H1 (cell line): ENCODE data around the gene CHAT. TPM values are rescaled to one million over a fixed set of nuclear protein-coding genes. Genes with fewer than 3 reads are reported as not detected.

Experiments
- CTCF ChIA-PET: fragments of 300-600 bp; sonication (Branson Sonifier 250); formaldehyde crosslinking; loops from one replicate; lab custom pipeline; 2021; ENCODE audit not compliant: partially characterized antibody; lab: Charles Lee
- POLR2A ChIA-PET: fragments of 300-600 bp; sonication (Branson Sonifier 250); formaldehyde crosslinking; loops from one replicate; lab custom pipeline; 2021; ENCODE audit warnings: inconsistent platforms; ENCODE audit not compliant: partially characterized antibody; lab: Charles Lee
- DNase-seq, 2 experiments: peaks; one replicate each; pipeline versions ENCODE4 v3.0.0 to v3.0.0-alpha.2; 2010 to 2022; ENCODE audit warnings: low spot score in 2 of 2, low read depth in 1 of 2, mixed read lengths in 1 of 2
- FAIRE-seq: peaks from 2 replicates; lab custom pipeline; 2011; peaks lifted over from hg19 to GRCh38; lab: Jason Lieb, UNC
- H2AFZ ChIP-seq: 2 replicates; pipeline ENCODE4 v1.8.1; 2012; ENCODE audit warnings: low read length, inconsistent platforms
- H2AK5ac ChIP-seq: 2 replicates; pipeline ENCODE4 v1.6.1; 2013; ENCODE audit warnings: low read depth, low read length
- H2BK120ac ChIP-seq: replicated peaks from 2 replicates; pipeline ENCODE3; 2013; ENCODE audit warnings: low read depth, low read length, inconsistent platforms
- H2BK12ac ChIP-seq: 2 replicates; pipeline ENCODE4 v1.6.1; 2013; ENCODE audit warnings: low read depth, low read length
- H2BK15ac ChIP-seq: 2 replicates; pipeline ENCODE4 v1.6.1; 2013; ENCODE audit warnings: low read length
- H2BK20ac ChIP-seq: 2 replicates; pipeline ENCODE4 v1.6.1; 2013; ENCODE audit warnings: low read length
- H2BK5ac ChIP-seq: 2 replicates; pipeline ENCODE4 v1.6.1; 2013; ENCODE audit warnings: low read depth, low read length
- H3K14ac ChIP-seq: 2 replicates; pipeline ENCODE4 v1.6.1; 2013; ENCODE audit warnings: inconsistent platforms; ENCODE audit not compliant: insufficient read length
- H3K18ac ChIP-seq: 2 replicates; pipeline ENCODE4 v1.6.1; 2013; ENCODE audit warnings: low read length; ENCODE audit errors: extremely low read depth
- H3K23ac ChIP-seq: 2 replicates; pipeline ENCODE4 v1.6.1; 2013; ENCODE audit warnings: inconsistent platforms; ENCODE audit not compliant: insufficient read length
- H3K23me2 ChIP-seq: 2 replicates; pipeline ENCODE4 v1.6.1; 2013; ENCODE audit warnings: low read depth, low read length
- H3K27ac ChIP-seq: 2 replicates; pipeline ENCODE4 v1.6.1; 2011; ENCODE audit warnings: low read depth, low read length, inconsistent platforms
- H3K27me3 ChIP-seq, 4 experiments: replicated peaks in 1 of 4; 1 replicate in 1 of 4; 2 replicates in 3 of 4; pipeline versions ENCODE4 v1.6.1 to v1.8.1; 2011 to 2013; ENCODE audit warnings: low read length in 3 of 4, mild to moderate bottlenecking in 3 of 4, inconsistent platforms in 2 of 4, mixed read lengths in 2 of 4, moderate library complexity in 1 of 4; ENCODE audit not compliant: control insufficient read depth in 3 of 4, insufficient read depth in 3 of 4; ENCODE audit errors: extremely low read depth in 1 of 4
- H3K36me3 ChIP-seq, 4 experiments: 2 replicates each; pipeline versions ENCODE4 v1.6.1 to v1.8.1; 2011 to 2013; ENCODE audit warnings: mild to moderate bottlenecking in 4 of 4, low read length in 3 of 4, moderate library complexity in 2 of 4, control low read depth in 1 of 4, inconsistent platforms in 1 of 4; ENCODE audit not compliant: insufficient read depth in 4 of 4, control insufficient read depth in 2 of 4
- H3K4ac ChIP-seq: replicated peaks from 2 replicates; pipeline ENCODE3; 2013; ENCODE audit warnings: low read length, low read depth, mixed read lengths, inconsistent platforms; ENCODE audit not compliant: insufficient read length
- H3K4me1 ChIP-seq, 4 experiments: replicated peaks in 1 of 4; 1 replicate in 1 of 4; 2 replicates in 3 of 4; pipeline versions ENCODE4 v1.6.1 to v1.8.1; 2011 to 2013; ENCODE audit warnings: low read length in 3 of 4, inconsistent platforms in 2 of 4, mixed read lengths in 1 of 4; ENCODE audit not compliant: insufficient read depth in 4 of 4, control insufficient read depth in 3 of 4
- H3K4me2 ChIP-seq, 2 experiments: 2 replicates each; pipeline versions ENCODE4 v1.6.1 to v1.8.1; 2011 to 2013; ENCODE audit warnings: low read depth in 2 of 2, low read length in 2 of 2, control low read depth in 1 of 2, inconsistent platforms in 1 of 2, mild to moderate bottlenecking in 1 of 2; ENCODE audit not compliant: insufficient read depth in 1 of 2
- H3K4me3 ChIP-seq, 4 experiments: fragments of 200-600, 300-600 bp in 1 of 4; sonication (generic), shearing (Covaris generic), sonication (Bioruptor Twin) in 1 of 4; 2 replicates each; pipeline versions ENCODE4 v1.5.1 to v1.8.1; 2011 to 2016; ENCODE audit warnings: low read length in 4 of 4, low read depth in 3 of 4, control low read depth in 2 of 4, inconsistent platforms in 2 of 4, mild to moderate bottlenecking in 2 of 4, mixed read lengths in 1 of 4, moderate library complexity in 1 of 4; ENCODE audit not compliant: insufficient read depth in 2 of 4; ENCODE audit errors: extremely low read depth in 1 of 4
- H3K56ac ChIP-seq: replicated peaks from 2 replicates; pipeline ENCODE3; 2013; ENCODE audit warnings: low read depth, mild to moderate bottlenecking, mixed read lengths, low read length, inconsistent platforms; ENCODE audit not compliant: insufficient read length
- H3K79me1 ChIP-seq: 2 replicates; pipeline ENCODE4 v1.6.1; 2013; ENCODE audit warnings: low read depth, low read length, control low read depth
- H3K79me2 ChIP-seq, 2 experiments: 2 replicates each; pipeline versions ENCODE4 v1.6.1 to v1.8.1; 2012 to 2013; ENCODE audit warnings: low read length in 2 of 2, mild to moderate bottlenecking in 2 of 2, inconsistent platforms in 1 of 2; ENCODE audit not compliant: insufficient read depth in 2 of 2, control insufficient read depth in 1 of 2
- H3K9ac ChIP-seq, 4 experiments: replicated peaks in 1 of 4; 1 replicate in 1 of 4; 2 replicates in 3 of 4; pipeline versions ENCODE4 v1.6.1 to v1.8.1; 2011 to 2013; ENCODE audit warnings: low read depth in 3 of 4, low read length in 3 of 4, control low read depth in 2 of 4, mild to moderate bottlenecking in 2 of 4, moderate library complexity in 2 of 4, inconsistent platforms in 1 of 4; ENCODE audit errors: extremely low read depth in 1 of 4
- H3K9me3 ChIP-seq, 2 experiments: 2 replicates each; pipeline versions ENCODE4 v1.6.1 to v1.8.1; 2012 to 2013; ENCODE audit warnings: mild to moderate bottlenecking in 2 of 2, moderate library complexity in 2 of 2, control low read depth in 1 of 2, inconsistent platforms in 1 of 2, low read depth in 1 of 2, low read length in 1 of 2, mixed read lengths in 1 of 2; ENCODE audit not compliant: insufficient read depth in 2 of 2
- H4K20me1 ChIP-seq, 2 experiments: replicated peaks in 1 of 2; 2 replicates each; pipeline versions ENCODE3 to v1.8.1; 2011 to 2013; ENCODE audit warnings: inconsistent platforms in 2 of 2, low read length in 2 of 2, mild to moderate bottlenecking in 1 of 2; ENCODE audit not compliant: insufficient read depth in 2 of 2, control insufficient read depth in 1 of 2
- H4K5ac ChIP-seq: 2 replicates; pipeline ENCODE4 v1.6.1; 2013; ENCODE audit warnings: low read length, low read depth, mixed read lengths, inconsistent platforms; ENCODE audit not compliant: insufficient read length
- H4K8ac ChIP-seq: 2 replicates; pipeline ENCODE4 v1.8.0; 2013; ENCODE audit warnings: mild to moderate bottlenecking, moderate library complexity, low read length, inconsistent platforms; ENCODE audit not compliant: insufficient read depth; ENCODE audit errors: extremely low read depth
- H4K91ac ChIP-seq: replicated peaks from 2 replicates; pipeline ENCODE3; 2013; ENCODE audit warnings: low read length, mixed read lengths, inconsistent platforms; ENCODE audit not compliant: insufficient read length
- BRCA1 ChIP-seq: IDR thresholded peaks from 2 replicates; pipeline ENCODE4 v1.6.1; 2012; ENCODE audit warnings: low read depth, low read length, improper control_type of control experiment
- CBX5 ChIP-seq: fragments of 300-800, 300-1000 bp; sonication (generic); IDR thresholded peaks from 2 replicates; pipeline ENCODE4 v1.7.1; 2016; ENCODE audit warnings: antibody characterized with exemption, low read length, low read depth
- CEBPB ChIP-seq: IDR thresholded peaks from 2 replicates; pipeline ENCODE4 v1.6.1; 2012; ENCODE audit warnings: low read depth, low read length
- NRF1 ChIP-seq: IDR thresholded peaks from 2 replicates; pipeline ENCODE4 v1.6.1; 2011; ENCODE audit warnings: mild to moderate bottlenecking, low read depth, low read length, improper control_type of control experiment
- POLR2AphosphoS5 ChIP-seq: IDR thresholded peaks from 2 replicates; pipeline ENCODE4 v1.6.1; 2011; ENCODE audit warnings: low read depth, low read length
- RAD21 ChIP-seq, 2 experiments: IDR thresholded peaks in 1 of 2; conservative IDR thresholded peaks in 1 of 2; 2 replicates each; pipeline ENCODE4 v1.6.1; 2011; ENCODE audit warnings: low read depth in 2 of 2, low read length in 2 of 2, improper control_type of control experiment in 1 of 2, inconsistent platforms in 1 of 2, mild to moderate bottlenecking in 1 of 2, moderate library complexity in 1 of 2
- RFX5 ChIP-seq: IDR thresholded peaks from 2 replicates; pipeline ENCODE4 v1.6.1; 2011; ENCODE audit warnings: low read depth, low read length, improper control_type of control experiment, borderline replicate concordance
- SIRT6 ChIP-seq: IDR thresholded peaks from one replicate; pipeline ENCODE4 v1.7.1; 2012; ENCODE audit warnings: low read length, inconsistent platforms
- SP2 ChIP-seq: IDR thresholded peaks from 2 replicates; pipeline ENCODE4 v1.6.1; 2012; ENCODE audit warnings: mild to moderate bottlenecking, low read length, inconsistent platforms
- SUZ12 ChIP-seq: fragments of 200-600 bp; sonication (generic); IDR thresholded peaks from 2 replicates; pipeline ENCODE4 v1.6.1; 2012; ENCODE audit warnings: mild to moderate bottlenecking, inconsistent platforms, low read length, moderate library complexity, mixed read lengths
- WGBS, 2 experiments: shearing (Covaris generic) in 1 of 2; methylation state at CpG; one replicate each; pipeline versions ENCODE4 v1.1.6 to v1.1.7; 2013 to 2015; ENCODE audit warnings: low lambda C conversion rate in 2 of 2, mixed read lengths in 2 of 2, inconsistent platforms in 1 of 2, low coverage in 1 of 2, missing lambda C conversion rate in 1 of 2; ENCODE audit not compliant: insufficient replicate concordance in 2 of 2, insufficient coverage in 1 of 2, insufficient read length in 1 of 2; ENCODE audit errors: extremely low coverage in 1 of 2, missing lambda C conversion rate in 1 of 2; 5-methylcytosine and 5-hydroxymethylcytosine counted together
- polyA plus RNA-seq, 7 experiments: library from polyadenylated mRNA; depleted of rRNA in 3 of 7; stranded (reverse) in 5 of 7; unstranded in 2 of 7; fragments of >200 nt in 5 of 7; fragments of 200-250 nt in 2 of 7; gene quantifications; 1 replicate in 5 of 7; 2 replicates in 1 of 7; 4 replicates in 1 of 7; pipeline versions ENCODE4 v1.2.1 to v1.2.3, GENCODE V29; 2011 to 2013; ENCODE audit warnings: missing spikeins in 2 of 7, mixed read lengths in 2 of 7
- total RNA-seq: library from RNA; stranded (reverse); fragmentation: NEBNext Ultra II Directional; extraction: Animal tissue kit (Norgen Biotek cat#: 25700); gene quantifications from 2 replicates; pipeline ENCODE4 v1.2.1, GENCODE V29; 2021
- TF ChIP-seq, protein P1 (sequence below): IDR thresholded peaks from 2 replicates; pipeline ENCODE4 v1.6.1; 2011; ENCODE audit warnings: low read length, improper control_type of control experiment
- TF ChIP-seq, protein P2 (sequence below): IDR thresholded peaks from 2 replicates; pipeline ENCODE4 v1.6.1; 2012; ENCODE audit warnings: low read length, inconsistent platforms

CHAT gene
- total and polyA plus RNA-seq, 2 of the 8 experiments (the other 6 are each of a cell fraction or from before 2014, with no cell fraction given): not detected

DNA sequence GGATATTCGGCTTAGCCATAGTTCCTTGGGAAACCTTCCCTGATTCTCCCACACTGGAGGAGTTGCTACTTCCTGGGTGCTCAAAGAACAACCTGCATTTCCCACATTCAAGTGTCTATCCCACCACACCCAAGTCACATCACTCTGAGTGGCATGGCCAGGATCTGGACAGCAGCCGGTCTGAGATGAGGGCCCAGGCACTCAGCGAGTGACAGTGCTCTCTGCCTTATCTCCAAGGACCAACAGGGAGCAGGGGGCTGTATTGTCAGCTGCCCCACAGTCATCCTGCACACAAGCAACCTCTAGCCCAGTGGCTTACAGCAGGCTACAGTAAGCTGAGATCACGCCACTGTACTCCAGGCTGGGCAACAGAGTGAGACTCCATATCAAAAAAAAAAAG, 19.8 kb upstream of the CHAT start:
- Histone ChIP-seq H2BK20ac (no peak overlapping the region), H2BK12ac (0 out of 2 replicates have a peak overlapping the region, but pooled peaks have one; percentile 22), H3K18ac (no peak overlapping the region), H3K79me2 (no peaks in the 10 kb centered on the region), H3K4me1 (peaks cover 0 to 4% (median under 1%) of the 10 kb centered on the region in 4 experiments; a peak in 2 of 7 replicates), H3K9me3 (no peaks in the 10 kb centered on the region), H3K9ac (no peak overlapping the region), H2BK5ac (no peak overlapping the region), H3K14ac (no peak overlapping the region), H3K4me2 (no peak overlapping the region), H2BK120ac (no peak overlapping the region), H4K20me1 (no peaks in the 10 kb centered on the region), H2BK15ac (no peak overlapping the region), H4K91ac (no peak overlapping the region), H3K27me3 (peaks cover 0 to 7% (median 0%) of the 10 kb centered on the region in 4 experiments; a peak in 3 of 7 replicates), H3K4me3 (no peak overlapping the region), H3K79me1 (no peaks in the 10 kb centered on the region), H3K27ac (no peak overlapping the region), H3K36me3 (no peaks in the 10 kb centered on the region), H3K23ac (no peak overlapping the region), H3K4ac (no peak overlapping the region), H4K5ac (no peak overlapping the region), H2AK5ac (no peak overlapping the region), H3K23me2 (no peaks in the 10 kb centered on the region), H3K56ac (no peak overlapping the region), H4K8ac (no peak overlapping the region), H2AFZ (no peak overlapping the region)
- DNase-seq (no peak), FAIRE-seq (no peak)
- ChIA-PET POLR2A (no interaction called here), CTCF (interaction anchor here (0.6 to 4.6 kb wide), 42 partner anchors 10 to 943 kb away, joined by 3 to 36 read pairs (median 5); partner anchors contain the start of gene ERCC6)
- WGBS, 2 experiments: 87% methylated on average over 4 of the region's 4 CpGs; no CpG with 5 or more reads in 1 of the 2 experiments
- TF ChIP-seq SP2 (no peak), POLR2AphosphoS5 (no peak), NRF1 (no peak), SIRT6 (no peak), CEBPB (no peak), RFX5 (no peak), SUZ12 (no peak), CBX5 (no peak), RAD21 (IDR thresholded peaks at IDR 0.05 in 1 of 2, conservative IDR thresholded peaks at IDR 0.05 in 1 of 2; ENCODE audit: low read depth in 2 of 2, low read length in 2 of 2) (no peak), BRCA1 (no peak)
- TF ChIP-seq, protein P1, sequence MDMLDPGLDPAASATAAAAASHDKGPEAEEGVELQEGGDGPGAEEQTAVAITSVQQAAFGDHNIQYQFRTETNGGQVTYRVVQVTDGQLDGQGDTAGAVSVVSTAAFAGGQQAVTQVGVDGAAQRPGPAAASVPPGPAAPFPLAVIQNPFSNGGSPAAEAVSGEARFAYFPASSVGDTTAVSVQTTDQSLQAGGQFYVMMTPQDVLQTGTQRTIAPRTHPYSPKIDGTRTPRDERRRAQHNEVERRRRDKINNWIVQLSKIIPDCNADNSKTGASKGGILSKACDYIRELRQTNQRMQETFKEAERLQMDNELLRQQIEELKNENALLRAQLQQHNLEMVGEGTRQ: no peak
- TF ChIP-seq, protein P2, sequence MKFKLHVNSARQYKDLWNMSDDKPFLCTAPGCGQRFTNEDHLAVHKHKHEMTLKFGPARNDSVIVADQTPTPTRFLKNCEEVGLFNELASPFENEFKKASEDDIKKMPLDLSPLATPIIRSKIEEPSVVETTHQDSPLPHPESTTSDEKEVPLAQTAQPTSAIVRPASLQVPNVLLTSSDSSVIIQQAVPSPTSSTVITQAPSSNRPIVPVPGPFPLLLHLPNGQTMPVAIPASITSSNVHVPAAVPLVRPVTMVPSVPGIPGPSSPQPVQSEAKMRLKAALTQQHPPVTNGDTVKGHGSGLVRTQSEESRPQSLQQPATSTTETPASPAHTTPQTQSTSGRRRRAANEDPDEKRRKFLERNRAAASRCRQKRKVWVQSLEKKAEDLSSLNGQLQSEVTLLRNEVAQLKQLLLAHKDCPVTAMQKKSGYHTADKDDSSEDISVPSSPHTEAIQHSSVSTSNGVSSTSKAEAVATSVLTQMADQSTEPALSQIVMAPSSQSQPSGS: no peak
